Activated naive CD8-positive, alpha-beta T cell treated with anti-CD3 and anti-CD28 coated beads, Interleukin-2, amount 50 U/mL, for 16 hours (primary cell): ENCODE measurements around the gene TBPL2.

Source experiments
- DNase-seq: peaks from one replicate; pipeline ENCODE4 v3.0.0-alpha.2; 2020; ENCODE audit warnings: low read depth, low spot score

The TBPL2 gene

GRCh38 chr14:55366271-55366670 lies 74.1 kb downstream of the TBPL2 start:
- DNase-seq, result no peak
